Mesenchymal stem cell (in vitro differentiated cells and primary cell): Measurements from ENCODE around the gene ERCC4.
"Not testable (repeated sequence)": the region's sequence is repeated elsewhere in the genome, so short reads cannot be mapped to it uniquely, and the experiment has no call there.

Experiments
- DNase-seq: peaks from one replicate; pipeline ENCODE4 v3.0.0-alpha.2; 2013
- H2AFZ ChIP-seq: one replicate; pipeline ENCODE4 v1.6.1; 2013; ENCODE audit warnings: low read depth, mild to moderate bottlenecking, control low read depth, inconsistent platforms, low read length, moderate library complexity
- H2AK5ac ChIP-seq: 2 replicates; pipeline ENCODE4 v1.6.1; 2013; ENCODE audit warnings: low read length, moderate library complexity, mild to moderate bottlenecking, inconsistent platforms; ENCODE audit not compliant: severe bottlenecking
- H2BK120ac ChIP-seq: one replicate; pipeline ENCODE4 v1.6.1; 2013; ENCODE audit warnings: low read depth, mild to moderate bottlenecking, inconsistent platforms, low read length, moderate library complexity
- H2BK12ac ChIP-seq, 2 experiments: one replicate each; pipeline ENCODE4 v1.6.1; 2013; ENCODE audit warnings: inconsistent platforms in 2 of 2, low read length in 2 of 2, mild to moderate bottlenecking in 2 of 2, moderate library complexity in 2 of 2, control low read depth in 1 of 2
- H2BK15ac ChIP-seq: one replicate; pipeline ENCODE4 v1.6.1; 2013; ENCODE audit warnings: mild to moderate bottlenecking, low read depth, inconsistent platforms; ENCODE audit not compliant: poor library complexity, severe bottlenecking
- H2BK5ac ChIP-seq: 2 replicates; pipeline ENCODE4 v1.6.1; 2013; ENCODE audit warnings: low read depth, mild to moderate bottlenecking, low read length, control low read depth, inconsistent platforms; ENCODE audit not compliant: poor library complexity, severe bottlenecking
- H3K14ac ChIP-seq, 2 experiments: one replicate each; pipeline ENCODE4 v1.6.1; 2013; ENCODE audit warnings: inconsistent platforms in 2 of 2, low read length in 2 of 2, control low read depth in 1 of 2, mild to moderate bottlenecking in 1 of 2, moderate library complexity in 1 of 2
- H3K18ac ChIP-seq, 2 experiments: one replicate each; pipeline ENCODE4 v1.6.1; 2013; ENCODE audit warnings: inconsistent platforms in 2 of 2, low read length in 2 of 2, control low read depth in 1 of 2, low read depth in 1 of 2, mild to moderate bottlenecking in 1 of 2
- H3K23ac ChIP-seq, 2 experiments: one replicate each; pipeline ENCODE4 v1.6.1; 2013; ENCODE audit warnings: inconsistent platforms in 2 of 2, low read length in 2 of 2, mild to moderate bottlenecking in 2 of 2, moderate library complexity in 2 of 2, control low read depth in 1 of 2
- H3K27ac ChIP-seq: 2 replicates; pipeline ENCODE4 v1.5.1; 2013; ENCODE audit warnings: mild to moderate bottlenecking, moderate library complexity, low read length, control low read depth, inconsistent platforms; ENCODE audit not compliant: poor library complexity, severe bottlenecking
- H3K27me3 ChIP-seq, 2 experiments: 2 replicates each; pipeline versions ENCODE4 v1.6.1 to v1.7.0; 2013; ENCODE audit warnings: low read length in 2 of 2, mild to moderate bottlenecking in 2 of 2, moderate library complexity in 2 of 2, control low read depth in 1 of 2, inconsistent platforms in 1 of 2; ENCODE audit not compliant: control insufficient read depth in 1 of 2, insufficient read depth in 1 of 2
- H3K36me3 ChIP-seq, 2 experiments: 2 replicates each; pipeline versions ENCODE4 v1.6.1 to v1.7.0; 2013; ENCODE audit warnings: low read length in 2 of 2, control low read depth in 1 of 2, inconsistent platforms in 1 of 2, low read depth in 1 of 2, mild to moderate bottlenecking in 1 of 2; ENCODE audit not compliant: insufficient read depth in 2 of 2, control insufficient read depth in 1 of 2
- H3K4ac ChIP-seq, 2 experiments: one replicate each; pipeline ENCODE4 v1.6.1; 2013; ENCODE audit warnings: inconsistent platforms in 2 of 2, low read length in 2 of 2, mild to moderate bottlenecking in 2 of 2, moderate library complexity in 2 of 2, control low read depth in 1 of 2, low read depth in 1 of 2
- H3K4me1 ChIP-seq: 2 replicates; pipeline ENCODE4 v1.6.1; 2013; ENCODE audit warnings: low read depth, low read length, control low read depth; ENCODE audit not compliant: control insufficient read depth, insufficient read depth
- H3K4me2 ChIP-seq: 2 replicates; pipeline ENCODE4 v1.6.1; 2013; ENCODE audit warnings: low read length, mild to moderate bottlenecking, inconsistent platforms; ENCODE audit not compliant: poor library complexity, severe bottlenecking
- H3K4me3 ChIP-seq, 2 experiments: 2 replicates each; pipeline versions ENCODE4 v1.5.1 to v1.7.0; 2013; ENCODE audit warnings: low read length in 2 of 2, mild to moderate bottlenecking in 2 of 2, control low read depth in 1 of 2, low read depth in 1 of 2; ENCODE audit not compliant: insufficient read depth in 1 of 2
- H3K79me1 ChIP-seq: replicated peaks from 2 replicates; pipeline ENCODE4 v1.6.1; 2013; ENCODE audit warnings: mild to moderate bottlenecking, control low read depth, low read length, inconsistent platforms; ENCODE audit not compliant: poor library complexity, severe bottlenecking
- H3K9ac ChIP-seq: 2 replicates; pipeline ENCODE4 v1.7.0; 2013; ENCODE audit warnings: mild to moderate bottlenecking, low read length, moderate library complexity
- H3K9me3 ChIP-seq: 2 replicates; pipeline ENCODE4 v1.7.0; 2013; ENCODE audit warnings: mild to moderate bottlenecking, low read length; ENCODE audit not compliant: control insufficient read depth
- H4K8ac ChIP-seq: one replicate; pipeline ENCODE4 v1.6.1; 2013; ENCODE audit warnings: inconsistent platforms, mild to moderate bottlenecking, low read length, moderate library complexity
- H4K91ac ChIP-seq: one replicate; pipeline ENCODE4 v1.6.1; 2013; ENCODE audit warnings: mild to moderate bottlenecking, low read length, inconsistent platforms
- WGBS: methylation state at CpG from one replicate; pipeline ENCODE4 v1.1.7; 2013; ENCODE audit warnings: mixed read lengths; 5-methylcytosine and 5-hydroxymethylcytosine counted together

Gene ERCC4

GRCh38 chr16:13904822-13905221 is 15.1 kb upstream of the ERCC4 start:
- H4K8ac ChIP-seq, H3K79me1 ChIP-seq, H4K91ac ChIP-seq, H2BK120ac ChIP-seq, H3K9ac ChIP-seq, H2BK5ac ChIP-seq, H2BK15ac ChIP-seq, H2AK5ac ChIP-seq, H3K14ac ChIP-seq, H3K36me3 ChIP-seq, H2BK12ac ChIP-seq, H3K27ac ChIP-seq, H3K23ac ChIP-seq, H3K4ac ChIP-seq, H3K4me3 ChIP-seq, H3K4me2 ChIP-seq, H3K4me1 ChIP-seq, H2AFZ ChIP-seq, H3K18ac ChIP-seq, H3K9me3 ChIP-seq: not testable (repeated sequence)
- peak; percentile 36 for DNase-seq
- 44% methylated on average over 8 of the region's 9 CpGs for WGBS
- H3K27me3 ChIP-seq, result peaks cover 0 to 16% of the 10 kb centered on the region in 2 experiments

DNA sequence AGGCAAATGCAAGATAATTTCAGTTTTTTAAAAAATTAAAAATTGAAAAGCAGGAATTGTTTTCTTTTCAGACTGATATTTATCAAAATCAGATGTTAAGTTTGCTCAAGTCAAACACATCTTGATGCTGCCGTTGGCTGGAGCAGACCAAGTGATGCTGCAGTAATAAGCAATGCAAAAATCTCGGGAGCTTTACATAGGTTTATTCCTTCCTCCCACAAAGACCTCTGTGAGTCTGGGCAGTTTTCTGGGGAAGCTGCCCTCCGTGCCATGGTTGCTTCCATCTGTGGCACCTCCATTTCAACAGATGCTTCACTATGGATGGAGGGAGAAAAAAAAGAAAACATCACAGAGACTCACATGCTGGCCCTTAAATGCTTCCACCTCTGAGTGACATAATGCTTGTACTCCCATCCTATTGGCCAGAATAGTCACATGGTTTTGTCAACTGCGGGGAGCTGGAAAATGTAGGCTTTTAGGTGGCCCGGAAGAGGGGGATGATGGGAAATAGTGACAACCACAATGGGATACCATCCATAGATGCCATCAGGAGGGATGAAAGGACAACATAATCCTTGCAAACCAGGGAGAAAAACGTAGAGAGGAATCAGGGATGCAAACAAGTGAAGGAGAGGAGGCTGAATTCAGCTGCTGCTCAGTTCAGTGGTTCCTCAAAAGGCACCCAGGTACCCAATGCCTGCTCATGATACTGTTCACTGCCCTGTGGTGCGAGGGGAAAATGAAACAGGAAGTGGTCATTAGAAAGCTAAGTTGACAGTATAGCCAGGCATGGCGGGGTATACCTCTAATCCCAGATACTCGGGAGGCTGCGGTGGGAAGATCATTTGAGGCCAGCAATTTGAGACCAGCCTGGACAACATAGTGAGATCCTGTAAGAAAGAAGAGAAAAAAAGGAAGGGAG is 13.5 kb upstream of the ERCC4 start:
- peaks cover 0 to 16% of the 10 kb centered on the region in 2 experiments for H3K27me3 ChIP-seq
- WGBS, result 79% methylated on average over 10 of the region's 10 CpGs
- no peaks in the 10 kb centered on the region for H3K9me3 ChIP-seq
- no peak overlapping the region for H2BK5ac ChIP-seq
- no peak overlapping the region for H3K4me2 ChIP-seq
- H4K91ac ChIP-seq, result no peak overlapping the region
- H3K27ac ChIP-seq, result no peak overlapping the region
- no peak overlapping the region for H2AFZ ChIP-seq
- H3K14ac ChIP-seq, result no peak overlapping the region
- H2BK12ac ChIP-seq, result no peak overlapping the region
- no peak overlapping the region for H3K18ac ChIP-seq
- H3K4me3 ChIP-seq, result no peak overlapping the region
- no peaks in the 10 kb centered on the region for H3K4me1 ChIP-seq
- no peak overlapping the region for H3K9ac ChIP-seq
- H2BK120ac ChIP-seq, result no peak overlapping the region
- no peaks in the 10 kb centered on the region for H3K36me3 ChIP-seq
- H3K23ac ChIP-seq, result no peak overlapping the region
- H2AK5ac ChIP-seq, result no peak overlapping the region
- H4K8ac ChIP-seq, result no peak overlapping the region
- no peaks in the 10 kb centered on the region for H3K79me1 ChIP-seq
- no peak overlapping the region for H2BK15ac ChIP-seq
- DNase-seq, result no peak
- H3K4ac ChIP-seq, result no peak overlapping the region

- no peak overlapping the region for H4K8ac ChIP-seq
- 37% methylated on average over 3 of the region's 3 CpGs for WGBS
- H3K4me1 ChIP-seq, result no peaks in the 10 kb centered on the region
These were observed 12.5 kb upstream of the ERCC4 start for GRCh38 chr16:13907431-13907830.

GRCh38 chr16:13909069-13909468 is 10.9 kb upstream of the ERCC4 start:
- Histone ChIP-seq H3K4me2 (no peak overlapping the region), H2BK120ac (no peak overlapping the region), H3K14ac (no peak overlapping the region), H3K27ac (no peak overlapping the region), H3K23ac (no peak overlapping the region), H3K4me1 (no peaks in the 10 kb centered on the region), H3K4me3 (no peak overlapping the region), H3K18ac (no peak overlapping the region), H3K27me3 (peaks cover 10 to 25% of the 10 kb centered on the region in 2 experiments), H3K9ac (no peak overlapping the region), H2BK5ac (no peak overlapping the region), H3K9me3 (peaks cover 6% of the 10 kb centered on the region), H4K91ac (no peak overlapping the region), H3K4ac (no peak overlapping the region), H2BK12ac (no peak overlapping the region), H4K8ac (no peak overlapping the region), H2AK5ac (no peak overlapping the region), H2BK15ac (no peak overlapping the region), H3K79me1 (no peaks in the 10 kb centered on the region), H2AFZ (no peak overlapping the region), H3K36me3 (no peaks in the 10 kb centered on the region)
- WGBS, result 100% methylated on average over 2 of the region's 7 CpGs
- DNase-seq, result no peak

More at GRCh38 chr16:13907431-13907830, 12.5 kb upstream of the ERCC4 start:
- Histone ChIP-seq H3K14ac (no peak overlapping the region), H3K4me2 (no peak overlapping the region), H2BK12ac (no peak overlapping the region), H3K4ac (no peak overlapping the region), H2BK5ac (no peak overlapping the region), H2BK120ac (no peak overlapping the region), H3K18ac (no peak overlapping the region), H3K36me3 (no peaks in the 10 kb centered on the region), H3K9me3 (peaks cover 6% of the 10 kb centered on the region), H3K4me3 (no peak overlapping the region), H3K27me3 (peaks cover 0 to 16% of the 10 kb centered on the region in 2 experiments), H2BK15ac (no peak overlapping the region), H3K23ac (no peak overlapping the region), H3K79me1 (no peaks in the 10 kb centered on the region), H3K9ac (no peak overlapping the region), H2AFZ (no peak overlapping the region), H2AK5ac (no peak overlapping the region), H3K27ac (no peak overlapping the region), H4K91ac (no peak overlapping the region)
- DNase-seq, result no peak
